ENCODE measurements around the gene PRKCB.

GRCh38 chr16:24024971-24025370, 189.2 kb downstream of the PRKCB start:
- TF ChIP-seq CTCF (IDR thresholded peaks at IDR 0.05; ENCODE audit: insufficient read depth, low read length) (no peak), POLR2AphosphoS5 (IDR thresholded peaks at IDR 0.05; ENCODE audit: low read depth) (no peak), REST (IDR thresholded peaks at IDR 0.05; ENCODE audit: insufficient replicate concordance, low read depth) (no peak)

Data from HL-60 (cell line).